Measurements from ENCODE around the gene FEM1A.

DNA sequence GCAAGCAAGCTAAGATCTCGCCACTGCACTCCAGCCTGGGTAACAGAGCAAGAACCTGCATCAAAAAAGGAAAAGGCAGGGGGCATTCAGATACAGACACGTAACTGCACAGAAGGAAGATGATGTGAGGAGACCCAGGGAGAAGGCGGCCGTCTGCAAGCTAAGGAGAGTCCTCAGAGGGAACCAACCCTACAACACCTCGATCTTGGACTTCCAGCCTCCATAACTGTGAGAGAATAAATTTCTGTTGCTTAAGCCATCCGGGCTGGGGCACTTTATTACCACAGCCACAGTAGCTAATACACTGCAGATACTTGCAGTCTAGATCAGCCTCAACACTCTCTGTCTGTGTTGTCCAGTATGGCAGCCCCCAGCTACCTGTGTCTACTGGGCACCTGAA lies 32.0 kb downstream of the FEM1A start:
- TF ChIP-seq CTCF (IDR thresholded peaks at IDR 0.05) (no peak), POLR2A (IDR thresholded peaks at IDR 0.05) (no peak), EP300 (IDR thresholded peaks at IDR 0.05) (no peak)
